Fibroblast of the aortic adventitia (primary cell): ENCODE measurements around the gene NKD1. TPM values are rescaled to one million over a fixed set of nuclear protein-coding genes. Genes with fewer than 3 reads are reported as not detected.
A peak's percentile ranks its signal among the peaks of the same experiment; 100 is the strongest.

ENCODE experiments used
- DNase-seq: peaks from one replicate; pipeline ENCODE4 v3.0.0-alpha.2; 2010; ENCODE audit warnings: low read depth
- H3K4me3 ChIP-seq: 2 replicates; pipeline ENCODE4 v1.5.1; 2011; ENCODE audit warnings: low read depth, mild to moderate bottlenecking, control low read depth, low read length, moderate library complexity
- total RNA-seq: library from RNA; depleted of rRNA; stranded (reverse); fragments of >200 nt; gene quantifications from 2 replicates; pipeline ENCODE4 v1.2.3, GENCODE V29; 2012; ENCODE audit warnings: low replicate concordance
- TF ChIP-seq, protein P1 (sequence below): IDR thresholded peaks from 2 replicates; pipeline ENCODE4 v1.5.1; 2011; ENCODE audit warnings: mild to moderate bottlenecking, low read length, control low read depth, inconsistent platforms; ENCODE audit not compliant: insufficient read depth

Gene NKD1
- total RNA-seq, 1 donor, result 0.09 TPM

DNA sequence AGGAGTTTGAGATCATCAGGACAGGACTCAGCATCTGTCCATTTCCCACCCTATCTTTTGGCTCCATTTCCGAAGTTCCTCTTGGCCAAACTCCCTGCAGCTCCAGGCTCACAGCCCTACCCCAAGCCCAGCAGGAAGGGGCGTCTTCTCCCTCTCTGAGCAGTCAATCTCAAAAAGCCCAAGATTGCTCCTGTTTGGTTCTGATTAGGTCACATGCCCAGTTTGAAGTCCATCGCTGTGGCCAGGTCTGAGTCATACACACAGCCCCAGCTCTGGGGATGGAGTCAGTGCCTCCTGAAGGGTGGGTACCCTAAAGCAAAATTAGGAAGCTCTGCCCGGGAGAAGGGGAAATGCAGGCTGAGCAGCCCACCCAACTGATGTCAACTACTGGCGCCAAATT lies 109.0 kb downstream of the NKD1 start:
- peak; percentile 16 for DNase-seq
- no peak overlapping the region for H3K4me3 ChIP-seq
- TF ChIP-seq, protein P1, sequence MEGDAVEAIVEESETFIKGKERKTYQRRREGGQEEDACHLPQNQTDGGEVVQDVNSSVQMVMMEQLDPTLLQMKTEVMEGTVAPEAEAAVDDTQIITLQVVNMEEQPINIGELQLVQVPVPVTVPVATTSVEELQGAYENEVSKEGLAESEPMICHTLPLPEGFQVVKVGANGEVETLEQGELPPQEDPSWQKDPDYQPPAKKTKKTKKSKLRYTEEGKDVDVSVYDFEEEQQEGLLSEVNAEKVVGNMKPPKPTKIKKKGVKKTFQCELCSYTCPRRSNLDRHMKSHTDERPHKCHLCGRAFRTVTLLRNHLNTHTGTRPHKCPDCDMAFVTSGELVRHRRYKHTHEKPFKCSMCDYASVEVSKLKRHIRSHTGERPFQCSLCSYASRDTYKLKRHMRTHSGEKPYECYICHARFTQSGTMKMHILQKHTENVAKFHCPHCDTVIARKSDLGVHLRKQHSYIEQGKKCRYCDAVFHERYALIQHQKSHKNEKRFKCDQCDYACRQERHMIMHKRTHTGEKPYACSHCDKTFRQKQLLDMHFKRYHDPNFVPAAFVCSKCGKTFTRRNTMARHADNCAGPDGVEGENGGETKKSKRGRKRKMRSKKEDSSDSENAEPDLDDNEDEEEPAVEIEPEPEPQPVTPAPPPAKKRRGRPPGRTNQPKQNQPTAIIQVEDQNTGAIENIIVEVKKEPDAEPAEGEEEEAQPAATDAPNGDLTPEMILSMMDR, result no peak

DNA sequence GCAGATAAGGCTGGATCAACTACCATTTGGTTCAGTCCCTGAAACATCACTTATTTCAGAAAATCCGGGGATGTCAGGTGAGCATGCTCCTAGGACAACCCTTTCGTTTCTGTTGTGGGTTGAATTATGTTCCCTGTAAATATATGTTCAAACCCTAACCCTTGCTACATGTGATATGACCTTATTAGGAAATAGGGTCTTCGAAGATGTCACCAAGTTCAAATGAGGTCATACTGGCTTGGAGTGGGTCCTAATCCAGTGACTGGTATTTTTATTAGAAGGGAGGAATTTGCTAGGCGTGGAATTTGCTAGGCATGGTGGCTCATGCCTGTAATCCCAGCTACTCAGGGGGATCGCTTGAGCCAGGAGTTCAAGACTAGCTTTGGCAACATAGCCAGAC lies 111.6 kb downstream of the NKD1 start:
- TF ChIP-seq, protein P1, result no peak
- DNase-seq, result no peak

DNA sequence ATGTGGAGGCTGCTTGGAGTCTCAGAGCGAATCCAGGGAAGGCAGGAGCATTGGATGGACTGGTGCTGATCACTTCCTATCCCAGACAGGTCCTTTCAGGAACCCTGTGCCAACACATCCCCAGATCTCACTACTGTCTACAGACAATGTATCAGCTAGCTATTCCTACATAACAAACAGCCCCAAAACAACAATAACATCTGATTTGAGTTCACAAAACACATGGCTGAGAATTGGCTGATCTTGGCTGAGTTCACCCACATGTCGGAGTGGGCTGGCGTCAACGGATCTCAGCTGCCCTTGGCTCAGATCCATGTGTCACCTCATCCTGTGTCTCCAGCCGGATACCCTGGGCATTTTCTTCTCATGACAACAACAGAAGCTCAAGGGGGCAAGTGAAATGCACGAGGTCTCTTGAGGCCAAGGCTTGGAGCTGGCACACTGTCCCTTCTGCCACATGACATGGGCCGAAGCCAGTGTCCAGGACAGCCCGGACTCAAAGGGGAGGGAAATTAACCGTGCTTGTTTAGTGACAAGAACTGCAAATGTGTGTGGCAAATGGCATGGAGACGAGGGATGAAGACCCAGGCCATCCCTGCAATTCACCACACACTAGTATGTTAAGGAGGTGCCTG lies 114.2 kb downstream of the NKD1 start:
- no peak overlapping the region for H3K4me3 ChIP-seq
- TF ChIP-seq, protein P1, result no peak

More for the DNA sequence above, 111.6 kb downstream of the NKD1 start:
- no peak overlapping the region for H3K4me3 ChIP-seq

DNA sequence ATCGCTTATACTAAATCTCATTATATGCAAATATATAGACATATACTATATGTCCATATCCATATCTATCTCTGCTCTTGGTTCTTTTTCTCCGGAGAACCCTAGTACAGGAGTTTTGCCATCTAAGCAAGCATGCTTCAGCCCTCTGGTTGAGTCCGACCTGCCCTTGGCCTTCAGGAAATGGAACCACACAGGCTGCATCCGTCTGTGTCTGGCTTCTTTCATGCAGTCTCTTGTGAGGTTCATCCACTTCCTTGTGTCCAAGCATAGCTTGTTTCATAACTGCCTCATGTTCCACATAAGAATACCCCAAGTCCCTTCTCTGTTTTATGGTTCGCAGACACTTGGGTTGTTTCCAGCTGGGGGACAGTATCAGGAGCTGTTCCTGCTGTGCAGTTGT lies 116.1 kb downstream of the NKD1 start:
- DNase-seq, result no peak
- TF ChIP-seq, protein P1, result no peak
- H3K4me3 ChIP-seq, result no peak overlapping the region

More for the DNA sequence above, 114.2 kb downstream of the NKD1 start:
- DNase-seq, result no peak

DNA sequence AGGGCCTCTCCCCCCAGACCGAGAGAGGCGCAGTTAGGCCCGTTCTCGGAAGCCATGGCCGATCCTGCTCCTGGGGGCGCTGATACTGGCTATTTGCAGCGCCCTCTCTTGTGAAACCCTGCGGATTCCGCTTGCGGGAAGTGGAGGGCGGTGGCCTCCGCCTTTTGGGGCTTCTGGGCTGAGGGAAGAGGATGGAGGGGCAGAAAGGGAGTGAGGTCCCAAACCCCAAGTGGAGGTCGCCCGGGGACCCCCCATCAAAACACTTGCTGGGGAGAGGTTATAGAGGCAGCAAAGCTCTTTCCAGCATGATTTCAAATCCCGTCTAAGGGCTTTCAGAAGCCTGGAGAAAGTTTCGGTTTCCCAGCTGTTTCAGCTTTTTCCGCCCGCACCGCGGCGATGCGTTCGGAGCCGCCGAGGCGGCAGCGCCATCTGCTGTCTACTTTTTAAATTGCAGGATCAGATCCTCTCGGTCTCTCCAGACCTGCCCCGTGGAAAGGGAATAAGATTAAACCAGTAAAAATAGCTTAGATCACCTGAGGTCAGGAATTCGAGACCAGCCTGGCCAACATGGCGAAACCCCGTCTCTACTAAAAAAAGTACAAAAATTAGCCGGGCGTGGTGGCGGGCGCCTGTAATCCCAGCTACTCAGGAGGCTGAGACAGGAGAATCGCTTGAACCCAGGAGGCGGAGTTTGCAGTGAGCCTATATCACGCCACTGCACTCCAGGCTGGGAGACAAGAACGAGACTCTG lies 117.1 kb downstream of the NKD1 start:
- TF ChIP-seq, protein P1, result peak; percentile 89
- peak overlapping the region; percentile 64 for H3K4me3 ChIP-seq
- DNase-seq, result peak; percentile 76

DNA sequence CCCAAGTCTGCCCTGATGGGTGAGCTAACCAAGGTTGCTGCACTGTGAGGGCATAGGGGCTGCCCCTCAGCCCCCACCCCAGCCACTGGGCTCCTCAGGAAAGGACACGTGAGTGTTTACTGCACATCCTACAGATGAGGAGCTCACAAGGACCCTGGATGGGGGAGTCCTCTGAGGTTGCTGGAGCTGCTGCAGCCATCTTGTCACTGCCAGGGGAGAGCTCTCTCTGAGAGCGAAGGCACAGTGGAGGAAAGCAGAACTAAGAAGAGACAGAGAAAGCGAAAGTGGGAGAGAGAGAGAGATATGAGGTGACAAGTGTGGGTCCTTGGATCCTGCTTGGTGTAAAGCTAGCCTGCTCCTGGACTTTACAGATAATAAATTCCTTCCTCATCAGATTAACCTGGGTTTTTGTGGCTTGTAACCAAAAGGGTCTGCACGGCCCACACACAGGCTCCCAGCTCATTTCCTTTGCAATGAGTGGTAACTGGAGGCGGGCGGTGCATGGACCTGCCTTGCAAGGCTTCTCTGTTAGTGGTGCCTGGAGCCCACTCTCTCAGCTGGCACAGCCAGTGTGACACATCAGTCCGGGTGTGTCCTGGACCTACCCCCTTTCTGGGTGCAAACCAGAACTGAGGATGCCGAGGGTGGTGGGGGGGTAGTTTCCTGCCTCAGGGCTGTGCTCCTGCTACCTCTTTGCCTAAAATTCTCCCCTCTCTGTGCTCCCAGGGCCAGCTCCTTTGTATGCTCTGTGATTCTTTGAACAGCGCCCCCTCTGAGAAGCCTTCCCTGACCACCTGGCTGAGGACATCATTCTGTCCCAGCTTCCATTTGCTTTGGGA lies 118.7 kb downstream of the NKD1 start:
- no peak overlapping the region for H3K4me3 ChIP-seq
- DNase-seq, result no peak
- TF ChIP-seq, protein P1, result no peak
